IMR-90 (cell line): ENCODE results near the gene TMEM131. TPM values are rescaled to one million over a fixed set of nuclear protein-coding genes. Genes with fewer than 3 reads are reported as not detected.

ENCODE experiments used
- ATAC-seq: fragments of 200-7000 bp; cut with Tn5 transposase; 2 replicates; pipeline ENCODE4 v1.9.1; 2020; ENCODE audit warnings: low read depth, mild to moderate bottlenecking, moderate library complexity
- BruUV-seq: library from RNA; stranded (reverse); fragments of 400-500 nt; replicated peaks from 2 replicates; lab custom pipeline; 2021; lab: Mats Ljungman, UMichigan
- CTCF ChIA-PET: fragments of 300-600 bp; formaldehyde crosslinking; extraction: SDS; loops from one replicate; lab custom pipeline; 2021; ENCODE audit warnings: antibody characterized with exemption; lab: Yijun Ruan, JAX
- POLR2A ChIA-PET: fragments of 300-600 bp; sonication (Branson Sonifier 250); formaldehyde crosslinking; loops from one replicate; lab custom pipeline; 2022; ENCODE audit warnings: antibody characterized with exemption; ENCODE audit not compliant: unreplicated experiment; lab: Charles Lee
- DNase-seq: peaks from one replicate; pipeline ENCODE4 v3.0.0; 2013
- H2AFZ ChIP-seq: replicated peaks from 2 replicates; pipeline ENCODE3; 2013; ENCODE audit warnings: low read length, mild to moderate bottlenecking; ENCODE audit not compliant: poor library complexity
- H2AK5ac ChIP-seq: 2 replicates; pipeline ENCODE4 v1.6.1; 2013; ENCODE audit warnings: low read depth, low read length, inconsistent platforms
- H2AK9ac ChIP-seq: replicated peaks from 2 replicates; pipeline ENCODE3; 2013; ENCODE audit warnings: mild to moderate bottlenecking, low read depth, low read length, moderate library complexity; ENCODE audit not compliant: poor library complexity
- H2BK120ac ChIP-seq: 2 replicates; pipeline ENCODE4 v1.6.1; 2013; ENCODE audit warnings: low read depth, low read length, inconsistent platforms
- H2BK15ac ChIP-seq: 3 replicates; pipeline ENCODE4 v1.6.1; 2013; ENCODE audit warnings: low read depth, low read length, inconsistent platforms
- H2BK20ac ChIP-seq: 2 replicates; pipeline ENCODE4 v1.6.1; 2013; ENCODE audit warnings: low read depth, mild to moderate bottlenecking, inconsistent platforms, low read length, moderate library complexity
- H2BK5ac ChIP-seq: 2 replicates; pipeline ENCODE4 v1.6.1; 2013; ENCODE audit warnings: mild to moderate bottlenecking, low read depth, low read length, inconsistent platforms; ENCODE audit not compliant: poor library complexity, severe bottlenecking
- H3K14ac ChIP-seq: replicated peaks from 2 replicates; pipeline ENCODE4 v1.6.1; 2013; ENCODE audit warnings: low read depth, low read length, inconsistent platforms
- H3K18ac ChIP-seq: 2 replicates; pipeline ENCODE4 v1.6.1; 2013; ENCODE audit warnings: low read depth, low read length, control low read depth
- H3K23ac ChIP-seq: 2 replicates; pipeline ENCODE4 v1.6.1; 2013; ENCODE audit warnings: low read depth, low read length, inconsistent platforms
- H3K27ac ChIP-seq: 2 replicates; pipeline ENCODE4 v1.5.1; 2013; ENCODE audit warnings: mild to moderate bottlenecking, control low read depth, low read length; ENCODE audit not compliant: insufficient read depth
- H3K27me3 ChIP-seq: 2 replicates; pipeline ENCODE4 v1.6.1; 2013; ENCODE audit warnings: low read length; ENCODE audit not compliant: control insufficient read depth, insufficient read depth
- H3K36me3 ChIP-seq: 2 replicates; pipeline ENCODE4 v1.6.1; 2013; ENCODE audit warnings: low read length, mixed read lengths; ENCODE audit not compliant: control insufficient read depth, insufficient read depth
- H3K4ac ChIP-seq: 2 replicates; pipeline ENCODE4 v1.6.1; 2013; ENCODE audit warnings: low read depth, low read length, inconsistent platforms
- H3K4me1 ChIP-seq: 2 replicates; pipeline ENCODE4 v1.6.1; 2013; ENCODE audit warnings: low read length, mixed read lengths; ENCODE audit not compliant: control insufficient read depth, insufficient read depth
- H3K4me2 ChIP-seq: 2 replicates; pipeline ENCODE4 v1.6.1; 2013; ENCODE audit warnings: low read depth, mild to moderate bottlenecking, control low read depth, low read length, moderate library complexity
- H3K4me3 ChIP-seq: 2 replicates; pipeline ENCODE4 v1.5.1; 2013; ENCODE audit warnings: low read depth, mild to moderate bottlenecking, control low read depth, low read length, moderate library complexity; ENCODE audit not compliant: insufficient read depth
- H3K56ac ChIP-seq: 2 replicates; pipeline ENCODE4 v1.6.1; 2013; ENCODE audit warnings: low read length, inconsistent platforms; ENCODE audit not compliant: insufficient read depth; ENCODE audit errors: extremely low read depth
- H3K79me1 ChIP-seq, 2 experiments: 2 replicates each; pipeline ENCODE4 v1.6.1; 2013; ENCODE audit warnings: low read length in 2 of 2, inconsistent platforms in 1 of 2, low read depth in 1 of 2
- H3K9ac ChIP-seq: 2 replicates; pipeline ENCODE4 v1.6.1; 2013; ENCODE audit warnings: low read depth, low read length, control low read depth
- H3K9me1 ChIP-seq: 2 replicates; pipeline ENCODE4 v1.6.1; 2013; ENCODE audit warnings: low read length, inconsistent platforms; ENCODE audit not compliant: insufficient read depth
- H3K9me3 ChIP-seq: 2 replicates; pipeline ENCODE4 v1.6.1; 2013; ENCODE audit warnings: low read length; ENCODE audit not compliant: control insufficient read depth, insufficient read depth
- H4K20me1 ChIP-seq: 2 replicates; pipeline ENCODE4 v1.6.1; 2013; ENCODE audit warnings: low read length, inconsistent platforms; ENCODE audit not compliant: insufficient read depth
- H4K5ac ChIP-seq: 2 replicates; pipeline ENCODE4 v1.6.1; 2013; ENCODE audit warnings: mild to moderate bottlenecking, low read depth, low read length, control low read depth
- H4K8ac ChIP-seq, 2 experiments: 2 replicates each; pipeline ENCODE4 v1.6.1; 2013; ENCODE audit warnings: low read depth in 2 of 2, low read length in 2 of 2, control low read depth in 1 of 2, inconsistent platforms in 1 of 2
- H4K91ac ChIP-seq: 2 replicates; pipeline ENCODE4 v1.6.1; 2013; ENCODE audit warnings: low read depth, low read length, inconsistent platforms; ENCODE audit not compliant: insufficient read depth
- BHLHE40 ChIP-seq: fragments of 150-350 bp; IDR thresholded peaks from 2 replicates; pipeline ENCODE4 v1.6.1; 2016; ENCODE audit warnings: mild to moderate bottlenecking, low read depth, low read length
- CEBPB ChIP-seq: IDR thresholded peaks from 2 replicates; pipeline ENCODE4 v1.6.1; 2012; ENCODE audit warnings: low read depth, low read length, improper control_type of control experiment
- CHD1 ChIP-seq: IDR thresholded peaks from 2 replicates; pipeline ENCODE4 v1.6.1; 2012; ENCODE audit warnings: low read depth, low read length, improper control_type of control experiment
- FOS ChIP-seq: fragments of 150-350 bp; IDR thresholded peaks from 2 replicates; pipeline ENCODE4 v1.6.1; 2016; ENCODE audit warnings: low read depth, low read length
- MAFK ChIP-seq: IDR thresholded peaks from 2 replicates; pipeline ENCODE4 v1.6.1; 2012; ENCODE audit warnings: low read depth, low read length, improper control_type of control experiment
- MAZ ChIP-seq: IDR thresholded peaks from 2 replicates; pipeline ENCODE4 v1.6.1; 2012; ENCODE audit warnings: low read depth, mild to moderate bottlenecking, low read length, improper control_type of control experiment, moderate library complexity, borderline replicate concordance
- MXI1 ChIP-seq: IDR thresholded peaks from 2 replicates; pipeline ENCODE4 v1.6.1; 2012; ENCODE audit warnings: low read depth, mild to moderate bottlenecking, low read length, moderate library complexity, borderline replicate concordance
- NFE2L2 ChIP-seq: fragments of 150-350 bp; IDR thresholded peaks from 2 replicates; pipeline ENCODE4 v1.6.1; 2016; ENCODE audit warnings: low read depth, mild to moderate bottlenecking, low read length
- POLR2A ChIP-seq: IDR thresholded peaks from 2 replicates; pipeline ENCODE4 v1.6.1; 2012; ENCODE audit warnings: mild to moderate bottlenecking, low read depth, low read length
- RAD21 ChIP-seq: IDR thresholded peaks from 2 replicates; pipeline ENCODE4 v1.6.1; 2012; ENCODE audit warnings: low read length, improper control_type of control experiment
- RCOR1 ChIP-seq: IDR thresholded peaks from 2 replicates; pipeline ENCODE4 v1.6.1; 2012; ENCODE audit warnings: mild to moderate bottlenecking, low read length, improper control_type of control experiment; ENCODE audit not compliant: insufficient replicate concordance
- RFX5 ChIP-seq: IDR thresholded peaks from 2 replicates; pipeline ENCODE4 v1.8.0; 2012; ENCODE audit warnings: low read depth, mild to moderate bottlenecking, low read length, moderate library complexity
- SMC3 ChIP-seq: fragments of 150-350 bp; IDR thresholded peaks from 2 replicates; pipeline ENCODE4 v1.6.1; 2016; ENCODE audit warnings: low read depth, mild to moderate bottlenecking, antibody characterized with exemption, low read length, moderate library complexity
- whole genome bisulfite sequencing, 2 experiments: methylation state at CpG; one replicate each; pipeline versions ENCODE4 v1.1.5 to v1.1.7; 2013; ENCODE audit warnings: missing lambda C conversion rate in 2 of 2; ENCODE audit not compliant: insufficient read length in 1 of 2; ENCODE audit errors: extremely low coverage in 2 of 2; 5-methylcytosine and 5-hydroxymethylcytosine counted together
- dilution Hi-C: fragments of 300-500 bp; cut with HindIII; formaldehyde crosslinking; loops from one replicate; pipeline ENCODE4 v1.14.3; 2018; ENCODE audit warnings: low sequenced_read_pairs; ENCODE audit not compliant: unreplicated experiment
- in situ Hi-C: fragments of 300-500 bp; cut with MboI; formaldehyde crosslinking; loops from 3 replicates; pipeline ENCODE4 v1.14.3; 2019; ENCODE audit warnings: low sequenced_read_pairs, inconsistent platforms, mixed read lengths
- intact Hi-C: fragments of 100-400 bp; cut with micrococcal nuclease; formaldehyde crosslinking; loops from 2 replicates; pipeline ENCODE4 v1.10.0; 2022
- polyA plus RNA-seq, 3 experiments: library from polyadenylated mRNA; depleted of rRNA; stranded (reverse); fragments of >200 nt; gene quantifications; 2 replicates each; pipeline ENCODE4 v1.2.3, GENCODE V29; 2012; ENCODE audit warnings: low replicate concordance in 1 of 3
- total RNA-seq: library from RNA; depleted of rRNA; stranded (reverse); fragments of >200 nt; gene quantifications from 2 replicates; pipeline ENCODE4 v1.2.3, GENCODE V29; 2012
- TF ChIP-seq, protein P1 (sequence below): conservative IDR thresholded peaks from 2 replicates; pipeline ENCODE4 v1.5.1; 2012; ENCODE audit warnings: mild to moderate bottlenecking, low read depth, low read length, improper control_type of control experiment
- TF ChIP-seq, protein P2 (sequence below): fragments of 150-350 bp; IDR thresholded peaks from 2 replicates; pipeline ENCODE4 v1.6.1; 2016; ENCODE audit warnings: low read depth, mild to moderate bottlenecking, low read length, moderate library complexity, borderline replicate concordance
- TF ChIP-seq, protein P3 (sequence below): fragments of 150-350 bp; IDR thresholded peaks from 2 replicates; pipeline ENCODE4 v1.6.1; 2017; ENCODE audit warnings: mild to moderate bottlenecking, antibody characterized with exemption, low read length, low read depth

The TMEM131 gene
- total and polyA plus RNA-seq, 2 of the 4 experiments (the other 2 are of a cell fraction) = 13.3 to 14.0 TPM

DNA sequence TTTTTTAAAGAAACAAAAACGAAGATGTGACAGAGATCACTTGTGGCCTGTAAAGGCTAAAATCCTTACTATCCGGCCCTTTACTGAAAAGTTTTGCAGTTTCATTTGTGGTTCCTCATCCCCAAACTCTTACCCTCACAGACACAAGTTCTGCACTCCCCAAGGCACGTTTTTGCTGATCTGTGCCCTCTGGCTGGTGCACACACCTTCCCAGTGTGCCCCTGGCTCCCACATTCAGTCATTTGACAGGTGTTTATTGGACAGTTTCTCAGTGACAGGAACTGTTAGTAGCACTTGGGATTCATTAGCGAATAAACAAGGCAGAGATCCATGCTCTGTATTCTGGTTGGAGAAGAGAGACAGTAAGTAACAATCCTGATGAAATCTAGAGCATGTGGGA lies 259.6 kb downstream of the TMEM131 start:
- CTCF ChIA-PET = interaction anchor here (0.6 kb wide), 1 partner anchor 852 kb away, joined by 9 read pairs; no protein-coding TSS in a partner anchor
- H3K4me1 ChIP-seq = no peaks in the 10 kb centered on the region
- no peak overlapping the region for H3K56ac ChIP-seq
- H4K8ac ChIP-seq = no peak overlapping the region
- TF ChIP-seq RFX5 = no peak
- TF ChIP-seq BHLHE40 = no peak
- TF ChIP-seq FOS = no peak
- no peak for TF ChIP-seq CHD1
- TF ChIP-seq NFE2L2 = no peak
- TF ChIP-seq, protein P1, sequence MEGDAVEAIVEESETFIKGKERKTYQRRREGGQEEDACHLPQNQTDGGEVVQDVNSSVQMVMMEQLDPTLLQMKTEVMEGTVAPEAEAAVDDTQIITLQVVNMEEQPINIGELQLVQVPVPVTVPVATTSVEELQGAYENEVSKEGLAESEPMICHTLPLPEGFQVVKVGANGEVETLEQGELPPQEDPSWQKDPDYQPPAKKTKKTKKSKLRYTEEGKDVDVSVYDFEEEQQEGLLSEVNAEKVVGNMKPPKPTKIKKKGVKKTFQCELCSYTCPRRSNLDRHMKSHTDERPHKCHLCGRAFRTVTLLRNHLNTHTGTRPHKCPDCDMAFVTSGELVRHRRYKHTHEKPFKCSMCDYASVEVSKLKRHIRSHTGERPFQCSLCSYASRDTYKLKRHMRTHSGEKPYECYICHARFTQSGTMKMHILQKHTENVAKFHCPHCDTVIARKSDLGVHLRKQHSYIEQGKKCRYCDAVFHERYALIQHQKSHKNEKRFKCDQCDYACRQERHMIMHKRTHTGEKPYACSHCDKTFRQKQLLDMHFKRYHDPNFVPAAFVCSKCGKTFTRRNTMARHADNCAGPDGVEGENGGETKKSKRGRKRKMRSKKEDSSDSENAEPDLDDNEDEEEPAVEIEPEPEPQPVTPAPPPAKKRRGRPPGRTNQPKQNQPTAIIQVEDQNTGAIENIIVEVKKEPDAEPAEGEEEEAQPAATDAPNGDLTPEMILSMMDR = no peak
- no peak for TF ChIP-seq MAZ
- TF ChIP-seq MXI1 = no peak
- TF ChIP-seq RAD21 = no peak
- TF ChIP-seq, protein P2, sequence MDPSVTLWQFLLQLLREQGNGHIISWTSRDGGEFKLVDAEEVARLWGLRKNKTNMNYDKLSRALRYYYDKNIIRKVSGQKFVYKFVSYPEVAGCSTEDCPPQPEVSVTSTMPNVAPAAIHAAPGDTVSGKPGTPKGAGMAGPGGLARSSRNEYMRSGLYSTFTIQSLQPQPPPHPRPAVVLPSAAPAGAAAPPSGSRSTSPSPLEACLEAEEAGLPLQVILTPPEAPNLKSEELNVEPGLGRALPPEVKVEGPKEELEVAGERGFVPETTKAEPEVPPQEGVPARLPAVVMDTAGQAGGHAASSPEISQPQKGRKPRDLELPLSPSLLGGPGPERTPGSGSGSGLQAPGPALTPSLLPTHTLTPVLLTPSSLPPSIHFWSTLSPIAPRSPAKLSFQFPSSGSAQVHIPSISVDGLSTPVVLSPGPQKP = no peak
- no peak for TF ChIP-seq CEBPB
- TF ChIP-seq, protein P3, sequence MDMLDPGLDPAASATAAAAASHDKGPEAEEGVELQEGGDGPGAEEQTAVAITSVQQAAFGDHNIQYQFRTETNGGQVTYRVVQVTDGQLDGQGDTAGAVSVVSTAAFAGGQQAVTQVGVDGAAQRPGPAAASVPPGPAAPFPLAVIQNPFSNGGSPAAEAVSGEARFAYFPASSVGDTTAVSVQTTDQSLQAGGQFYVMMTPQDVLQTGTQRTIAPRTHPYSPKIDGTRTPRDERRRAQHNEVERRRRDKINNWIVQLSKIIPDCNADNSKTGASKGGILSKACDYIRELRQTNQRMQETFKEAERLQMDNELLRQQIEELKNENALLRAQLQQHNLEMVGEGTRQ = no peak
- TF ChIP-seq MAFK = no peak
- TF ChIP-seq SMC3 = no peak
- no peak for TF ChIP-seq RCOR1
- no peak for TF ChIP-seq POLR2A
- no peak for DNase-seq
- H2BK15ac ChIP-seq = no peak overlapping the region
- no peak overlapping the region for H4K91ac ChIP-seq
- dilution Hi-C loops (no loop called here), in situ Hi-C loops (no loop called here), intact Hi-C loops (no loop called here)
- H3K9me3 ChIP-seq = no peaks in the 10 kb centered on the region
- H3K36me3 ChIP-seq = no peaks in the 10 kb centered on the region
- ATAC-seq = no peak
- no peak overlapping the region for H2BK20ac ChIP-seq
- POLR2A ChIA-PET = no interaction called here
- H2BK120ac ChIP-seq = no peak overlapping the region
- no peak overlapping the region for H3K4ac ChIP-seq
- H2AK5ac ChIP-seq = no peak overlapping the region
- no peak overlapping the region for H3K23ac ChIP-seq
- no peak overlapping the region for H4K5ac ChIP-seq
- H2AK9ac ChIP-seq = no peak overlapping the region
- no peak overlapping the region for H3K27ac ChIP-seq
- H3K79me1 ChIP-seq = no peaks in the 10 kb centered on the region
- H3K9me1 ChIP-seq = no peaks in the 10 kb centered on the region
- no TSS peak for BruUV-seq
- no CpG with 5 or more reads among the region's 4 CpGs for WGBS, 2 experiments
- no peak overlapping the region for H2BK5ac ChIP-seq
- H3K27me3 ChIP-seq = no peaks in the 10 kb centered on the region; the same call in 1 of the 2 replicates
- H3K14ac ChIP-seq = no peak overlapping the region
- H2AFZ ChIP-seq = no peak overlapping the region
- no peaks in the 10 kb centered on the region for H4K20me1 ChIP-seq
- H3K4me3 ChIP-seq = no peak overlapping the region
- H3K9ac ChIP-seq = no peak overlapping the region
- H3K4me2 ChIP-seq = no peak overlapping the region
- no peak overlapping the region for H3K18ac ChIP-seq
